Astrocyte of the spinal cord (primary cell): ENCODE measurements around the gene STAT3.

ENCODE experiments used
- DNase-seq: peaks from one replicate; pipeline ENCODE4 v3.0.0; 2011; ENCODE audit warnings: low read depth, low spot score
- H3K4me3 ChIP-seq: 2 replicates; pipeline ENCODE4 v1.5.1; 2011; ENCODE audit warnings: low read depth, mild to moderate bottlenecking, low read length, moderate library complexity
- in situ Hi-C: cut with HindIII; loops from 2 replicates; pipeline ENCODE4 v1.10.0; 2017; ENCODE audit warnings: low sequenced_read_pairs
- TF ChIP-seq, protein P1 (sequence below): IDR thresholded peaks from 2 replicates; pipeline ENCODE4 v1.5.1; 2012; ENCODE audit warnings: low read depth, mild to moderate bottlenecking, low read length, inconsistent platforms

The STAT3 gene

DNA sequence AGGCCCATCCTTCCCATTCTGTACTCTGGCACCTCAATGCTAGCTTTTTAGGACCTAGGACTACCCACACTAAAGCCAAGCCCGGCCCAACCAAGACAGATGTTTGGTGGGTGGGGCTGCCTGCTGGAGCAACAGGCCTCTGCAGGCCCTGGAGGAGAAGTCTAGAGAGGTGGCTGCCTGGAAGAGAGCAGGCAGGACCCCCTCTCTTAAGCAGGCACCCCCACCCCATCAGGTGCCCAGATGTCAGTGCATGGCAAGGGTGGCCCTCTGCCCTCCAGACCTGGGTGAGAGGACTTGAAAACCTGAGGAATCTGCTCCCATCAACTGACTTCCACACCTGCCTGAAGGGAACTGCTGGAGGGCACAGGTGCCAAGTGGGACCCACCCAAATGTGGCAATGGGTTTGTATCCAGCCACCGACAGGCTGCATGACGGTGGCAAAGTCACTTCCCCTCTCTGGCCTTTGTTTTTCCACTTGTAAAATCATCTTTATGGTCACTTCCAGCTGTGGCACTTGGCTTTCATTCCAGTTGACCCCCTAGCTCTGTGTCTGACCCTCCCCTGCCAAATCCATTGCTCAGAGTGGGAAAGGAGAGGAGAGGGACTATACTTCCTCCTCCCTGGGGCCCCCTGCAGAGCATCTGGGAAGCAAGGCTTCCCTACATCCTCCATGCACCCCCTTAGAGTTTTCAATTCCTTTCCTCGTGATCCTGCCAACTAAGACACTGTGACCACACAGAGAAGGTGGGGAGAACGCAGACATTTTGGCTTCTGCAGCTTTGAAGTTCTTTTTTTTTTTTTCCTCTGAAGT lies 101.6 kb downstream of the STAT3 start:
- H3K4me3 ChIP-seq, result no peak overlapping the region
- no peak for DNase-seq
- TF ChIP-seq, protein P1, sequence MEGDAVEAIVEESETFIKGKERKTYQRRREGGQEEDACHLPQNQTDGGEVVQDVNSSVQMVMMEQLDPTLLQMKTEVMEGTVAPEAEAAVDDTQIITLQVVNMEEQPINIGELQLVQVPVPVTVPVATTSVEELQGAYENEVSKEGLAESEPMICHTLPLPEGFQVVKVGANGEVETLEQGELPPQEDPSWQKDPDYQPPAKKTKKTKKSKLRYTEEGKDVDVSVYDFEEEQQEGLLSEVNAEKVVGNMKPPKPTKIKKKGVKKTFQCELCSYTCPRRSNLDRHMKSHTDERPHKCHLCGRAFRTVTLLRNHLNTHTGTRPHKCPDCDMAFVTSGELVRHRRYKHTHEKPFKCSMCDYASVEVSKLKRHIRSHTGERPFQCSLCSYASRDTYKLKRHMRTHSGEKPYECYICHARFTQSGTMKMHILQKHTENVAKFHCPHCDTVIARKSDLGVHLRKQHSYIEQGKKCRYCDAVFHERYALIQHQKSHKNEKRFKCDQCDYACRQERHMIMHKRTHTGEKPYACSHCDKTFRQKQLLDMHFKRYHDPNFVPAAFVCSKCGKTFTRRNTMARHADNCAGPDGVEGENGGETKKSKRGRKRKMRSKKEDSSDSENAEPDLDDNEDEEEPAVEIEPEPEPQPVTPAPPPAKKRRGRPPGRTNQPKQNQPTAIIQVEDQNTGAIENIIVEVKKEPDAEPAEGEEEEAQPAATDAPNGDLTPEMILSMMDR, result no peak

DNA sequence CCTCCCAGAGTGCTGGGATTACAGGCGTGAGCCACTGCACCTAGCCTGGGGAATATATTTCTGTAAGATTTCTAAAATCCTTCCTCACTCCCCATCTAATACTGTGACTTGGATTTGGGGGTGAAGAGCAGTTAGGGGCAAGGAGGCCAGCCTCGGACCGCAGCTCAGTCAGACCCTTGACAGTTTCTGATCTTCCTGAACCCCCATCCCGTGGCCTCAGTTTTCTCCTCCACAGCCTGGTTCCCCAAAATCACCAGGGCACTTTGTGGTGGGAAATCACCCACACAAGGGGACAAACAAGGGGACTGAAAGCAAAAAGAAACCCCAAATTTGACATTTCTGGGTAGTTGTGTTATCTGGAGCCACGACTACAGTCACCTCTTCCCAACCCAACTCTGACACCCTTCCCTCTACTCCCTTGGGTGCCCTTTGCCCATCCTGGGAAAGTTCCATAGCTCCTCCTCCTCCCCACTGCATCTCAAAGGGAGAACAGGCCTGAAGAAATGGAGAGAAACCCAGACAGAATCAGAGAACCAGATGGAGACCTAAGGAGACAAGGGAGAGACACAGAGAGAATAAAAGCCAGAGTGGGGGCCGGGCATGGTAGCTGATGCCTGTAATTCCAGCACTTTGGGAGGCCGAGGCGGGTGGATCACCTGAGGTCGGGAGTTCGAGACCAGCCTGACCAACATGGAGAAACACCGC lies 102.7 kb downstream of the STAT3 start:
- in situ Hi-C loops, result no loop called here
- DNase-seq, result no peak
- TF ChIP-seq, protein P1, result no peak
- H3K4me3 ChIP-seq, result no peak overlapping the region

More for the DNA sequence above, 101.6 kb downstream of the STAT3 start:
- in situ Hi-C loops, result no loop called here

DNA sequence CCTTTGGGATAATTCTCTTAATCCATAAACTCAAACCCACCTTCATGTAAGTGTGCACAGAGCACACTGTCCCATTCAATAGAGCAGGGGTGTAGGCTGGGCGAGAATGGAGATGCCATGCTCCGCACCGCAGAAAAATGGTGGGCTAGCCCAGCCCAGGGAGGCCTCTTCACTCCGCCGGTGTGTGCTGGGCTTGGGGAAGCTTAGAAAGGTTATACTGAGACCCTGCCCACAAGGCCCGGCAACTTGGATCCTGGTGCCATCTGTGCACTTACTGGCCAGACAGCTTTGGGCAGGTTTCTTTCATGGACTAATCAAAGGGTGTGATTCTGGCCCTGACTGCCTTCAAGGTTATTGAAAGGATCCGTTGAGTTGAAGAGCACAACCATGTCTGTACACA lies 103.7 kb downstream of the STAT3 start:
- no peak for DNase-seq
- in situ Hi-C loops, result no loop called here
- TF ChIP-seq, protein P1, result no peak
- no peak overlapping the region for H3K4me3 ChIP-seq

DNA sequence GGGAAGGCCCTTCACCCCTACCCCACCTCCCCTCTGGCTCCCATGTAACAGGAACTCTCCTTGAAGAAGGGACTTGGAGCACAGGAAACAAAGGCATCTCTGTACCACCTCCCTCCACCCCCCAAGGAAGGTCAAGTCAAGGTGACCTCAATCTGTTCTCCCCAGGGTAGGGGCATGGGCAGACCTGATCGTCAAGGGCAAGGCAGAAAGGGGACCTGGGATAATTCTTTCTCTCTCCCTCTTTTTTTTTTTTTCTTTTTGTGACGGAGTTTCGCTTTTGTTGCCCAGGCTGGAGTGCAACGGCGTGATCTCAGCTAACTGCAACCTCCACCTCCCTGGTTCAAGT lies 104.2 kb downstream of the STAT3 start:
- no peak for DNase-seq
- TF ChIP-seq, protein P1, result no peak
- in situ Hi-C loops, result no loop called here
- H3K4me3 ChIP-seq, result no peak overlapping the region

DNA sequence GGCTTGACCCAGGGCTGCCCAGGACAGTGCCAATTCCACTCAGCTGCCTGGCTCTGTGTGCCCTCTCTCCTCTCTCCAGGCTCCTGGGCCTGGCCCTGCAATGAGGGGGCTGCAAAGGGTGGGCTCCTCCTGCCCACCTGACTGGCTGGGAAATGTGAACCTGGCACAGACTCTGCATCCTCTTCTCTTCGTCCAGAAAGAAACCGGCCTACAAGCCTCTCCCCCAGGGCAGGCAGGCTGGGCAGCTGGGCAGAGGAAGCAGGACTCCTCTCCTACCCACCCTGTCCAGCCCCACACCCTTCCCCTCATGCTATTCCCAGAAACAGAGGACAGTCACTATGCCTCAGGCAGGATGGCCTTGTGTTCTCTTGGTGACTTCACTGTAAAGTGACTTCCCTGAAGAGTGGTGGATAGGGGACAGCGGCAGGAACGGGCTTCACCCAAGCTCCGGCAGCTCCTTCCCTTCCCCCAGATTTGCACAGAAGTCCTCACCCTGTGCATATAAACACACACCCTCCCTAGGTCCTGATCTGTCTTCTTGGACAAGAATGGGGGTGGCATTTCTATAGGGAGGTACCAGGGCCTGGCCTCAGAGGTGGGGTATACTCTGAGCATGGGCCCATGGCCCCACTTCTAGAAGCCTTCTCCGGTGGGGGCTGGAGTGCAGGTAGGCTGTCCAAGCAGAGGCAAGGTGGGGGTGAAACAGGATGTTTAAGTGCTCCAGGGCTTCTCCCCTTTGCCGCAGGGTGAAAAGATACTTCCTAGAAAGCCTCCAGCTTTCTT lies 104.8 kb downstream of the STAT3 start:
- no peak overlapping the region for H3K4me3 ChIP-seq
- DNase-seq, result no peak
- TF ChIP-seq, protein P1, result no peak
- in situ Hi-C loops, result no loop called here

DNA sequence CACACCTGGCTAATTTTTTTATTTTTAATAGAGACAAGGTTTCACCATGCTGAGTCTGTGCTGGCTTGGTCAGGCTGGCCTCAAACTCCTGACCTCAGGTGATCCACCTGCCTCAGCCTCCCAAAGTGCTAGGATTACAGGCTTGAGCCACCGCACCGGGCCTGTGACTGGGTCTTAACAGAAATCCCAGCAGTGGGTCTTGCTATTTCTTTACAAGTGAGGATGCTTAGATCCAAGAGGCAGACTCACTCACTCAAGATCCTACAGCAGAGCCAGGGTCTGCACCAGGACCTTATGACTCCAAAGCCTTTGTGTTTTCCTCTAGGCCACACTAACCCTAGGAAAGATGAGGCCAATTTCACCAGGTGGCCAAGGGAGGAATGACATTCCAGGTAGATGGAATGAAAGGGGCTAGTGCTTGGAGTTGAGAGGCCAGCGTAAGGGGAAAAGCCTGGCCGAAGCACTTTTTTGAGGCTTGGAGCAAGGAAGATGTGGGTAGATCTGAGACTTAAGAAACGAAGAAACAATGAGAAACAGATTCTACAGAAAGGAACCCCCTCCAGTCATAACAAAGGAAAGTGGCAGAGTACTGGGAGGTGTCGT lies 105.7 kb downstream of the STAT3 start:
- DNase-seq, result no peak
- TF ChIP-seq, protein P1, result no peak
- in situ Hi-C loops, result no loop called here
- H3K4me3 ChIP-seq, result no peak overlapping the region
